ACC112 (cell line): Measurements from ENCODE around the gene KCNMB2.

ENCODE experiments used
- H2AFZ ChIP-seq: fragments of 200-600 bp; sonication (generic); one replicate; pipeline ENCODE4 v1.6.0; 2017; ENCODE audit warnings: antibody characterized with exemption, low read length; ENCODE audit not compliant: unreplicated experiment
- H3K27ac ChIP-seq: fragments of 200-600 bp; sonication (generic); 2 replicates; pipeline ENCODE4 v1.5.1; 2014; ENCODE audit warnings: low read depth, mild to moderate bottlenecking, antibody characterized with exemption, low read length, moderate library complexity
- H3K27me3 ChIP-seq: fragments of 200-600 bp; sonication (generic); 2 replicates; pipeline ENCODE4 v1.6.1; 2014; ENCODE audit warnings: mild to moderate bottlenecking, antibody characterized with exemption, low read length, moderate library complexity, mixed read lengths; ENCODE audit not compliant: insufficient read depth
- H3K36me3 ChIP-seq: fragments of 200-600 bp; sonication (generic); 2 replicates; pipeline ENCODE4 v1.6.1; 2016; ENCODE audit warnings: mild to moderate bottlenecking, antibody characterized with exemption, low read length, moderate library complexity, mixed read lengths; ENCODE audit not compliant: insufficient read depth
- H3K4me1 ChIP-seq: fragments of 200-600 bp; sonication (generic); one replicate; pipeline ENCODE4 v1.6.1; 2016; ENCODE audit warnings: low read length, mixed read lengths; ENCODE audit not compliant: insufficient read depth, unreplicated experiment, control insufficient read depth
- H3K4me3 ChIP-seq: fragments of 200-600 bp; sonication (generic); 2 replicates; pipeline ENCODE4 v1.5.1; 2014; ENCODE audit warnings: mild to moderate bottlenecking, low read depth, low read length
- H3K79me2 ChIP-seq: fragments of 200-600 bp; sonication (generic); one replicate; pipeline ENCODE4 v1.6.0; 2016; ENCODE audit warnings: low read length; ENCODE audit not compliant: control insufficient read depth, unreplicated experiment, insufficient read depth

Gene KCNMB2

GRCh38 chr3:178520451-178520850 is 15.8 kb upstream of the KCNMB2 start:
- H3K79me2 ChIP-seq: no peaks in the 10 kb centered on the region
- no peaks in the 10 kb centered on the region for H3K27me3 ChIP-seq
- no peak overlapping the region for H2AFZ ChIP-seq
- H3K4me1 ChIP-seq: no peaks in the 10 kb centered on the region
- no peaks in the 10 kb centered on the region for H3K36me3 ChIP-seq
- no peak overlapping the region for H3K27ac ChIP-seq
- no peak overlapping the region for H3K4me3 ChIP-seq

GRCh38 chr3:178522200-178523052 is 13.8 kb upstream of the KCNMB2 start:
- Histone ChIP-seq H3K79me2 (no peaks in the 10 kb centered on the region), H3K4me1 (no peaks in the 10 kb centered on the region), H3K4me3 (no peak overlapping the region), H2AFZ (no peak overlapping the region), H3K36me3 (no peaks in the 10 kb centered on the region), H3K27me3 (no peaks in the 10 kb centered on the region), H3K27ac (no peak overlapping the region)

GRCh38 chr3:178525251-178525650 is 11.0 kb upstream of the KCNMB2 start:
- Histone ChIP-seq H3K36me3 (no peaks in the 10 kb centered on the region), H3K4me3 (no peak overlapping the region), H3K4me1 (no peaks in the 10 kb centered on the region), H2AFZ (no peak overlapping the region), H3K27ac (no peak overlapping the region), H3K79me2 (no peaks in the 10 kb centered on the region), H3K27me3 (no peaks in the 10 kb centered on the region)

GRCh38 chr3:178526291-178526690 is 9.9 kb upstream of the KCNMB2 start:
- H3K4me1 ChIP-seq: no peaks in the 10 kb centered on the region
- no peak overlapping the region for H2AFZ ChIP-seq
- no peak overlapping the region for H3K27ac ChIP-seq
- no peaks in the 10 kb centered on the region for H3K79me2 ChIP-seq
- H3K27me3 ChIP-seq: no peaks in the 10 kb centered on the region
- no peak overlapping the region for H3K4me3 ChIP-seq
- H3K36me3 ChIP-seq: no peaks in the 10 kb centered on the region

- no peak overlapping the region for H2AFZ ChIP-seq
- no peak overlapping the region for H3K4me3 ChIP-seq
- no peaks in the 10 kb centered on the region for H3K4me1 ChIP-seq
- no peaks in the 10 kb centered on the region for H3K36me3 ChIP-seq
- peaks cover 6% of the 10 kb centered on the region; the same call in 1 of the 2 replicates for H3K27me3 ChIP-seq
- no peak overlapping the region for H3K27ac ChIP-seq
- no peaks in the 10 kb centered on the region for H3K79me2 ChIP-seq
These were observed 8.3 kb upstream of the KCNMB2 start for GRCh38 chr3:178527981-178528380.

GRCh38 chr3:178529606-178530225 is 6.5 kb upstream of the KCNMB2 start:
- Histone ChIP-seq H3K27ac (no peak overlapping the region), H3K79me2 (no peaks in the 10 kb centered on the region), H3K4me3 (no peak overlapping the region), H3K36me3 (no peaks in the 10 kb centered on the region), H3K27me3 (peaks cover 14% of the 10 kb centered on the region; the same call in 1 of the 2 replicates), H2AFZ (no peak overlapping the region), H3K4me1 (no peaks in the 10 kb centered on the region)

- Histone ChIP-seq H3K4me3 (no peak overlapping the region), H2AFZ (no peak overlapping the region), H3K36me3 (no peaks in the 10 kb centered on the region), H3K79me2 (no peaks in the 10 kb centered on the region), H3K4me1 (no peaks in the 10 kb centered on the region), H3K27ac (no peak overlapping the region), H3K27me3 (peaks cover 37% of the 10 kb centered on the region)
These were observed 3.8 kb upstream of the KCNMB2 start for GRCh38 chr3:178532476-178532875.

GRCh38 chr3:178537122-178537705 is 978 bp downstream of the KCNMB2 start:
- H3K27ac ChIP-seq: no peak overlapping the region
- peak overlapping the region; percentile 70 for H3K4me3 ChIP-seq
- H3K79me2 ChIP-seq: no peaks in the 10 kb centered on the region
- H3K36me3 ChIP-seq: no peaks in the 10 kb centered on the region
- H3K27me3 ChIP-seq: peaks cover 43% of the 10 kb centered on the region
- no peaks in the 10 kb centered on the region for H3K4me1 ChIP-seq
- peak overlapping the region; percentile 25 for H2AFZ ChIP-seq

- Histone ChIP-seq H3K27me3 (peaks cover 37% of the 10 kb centered on the region), H3K27ac (no peak overlapping the region), H3K36me3 (no peaks in the 10 kb centered on the region), H2AFZ (no peak overlapping the region), H3K4me3 (no peak overlapping the region), H3K4me1 (no peaks in the 10 kb centered on the region), H3K79me2 (no peaks in the 10 kb centered on the region)
These were observed 1.8 kb downstream of the KCNMB2 start for GRCh38 chr3:178538056-178538455.

- Histone ChIP-seq H3K27me3 (peaks cover 27% of the 10 kb centered on the region), H2AFZ (no peak overlapping the region)
These were observed 3.9 kb downstream of the KCNMB2 start for GRCh38 chr3:178540184-178540583.

More at GRCh38 chr3:178540184-178540583, 3.9 kb downstream of the KCNMB2 start:
- Histone ChIP-seq H3K4me3 (no peak overlapping the region), H3K27ac (no peak overlapping the region), H3K79me2 (no peaks in the 10 kb centered on the region), H3K36me3 (no peaks in the 10 kb centered on the region), H3K4me1 (no peaks in the 10 kb centered on the region)
